HepG2 (cell line): ENCODE measurements around the gene TMC2.

Experiments
- RELA ChIP-seq: sonication (generic); formaldehyde crosslinking; IDR thresholded peaks from 2 replicates; pipeline ENCODE4 v1.4.0; 2020; ENCODE audit warnings: missing genetic modification reagents
- ZFP37 ChIP-seq: sonication (generic); formaldehyde crosslinking; IDR thresholded peaks from 2 replicates; pipeline ENCODE4 v1.4.0; 2020; ENCODE audit warnings: missing genetic modification reagents, borderline replicate concordance

DNA sequence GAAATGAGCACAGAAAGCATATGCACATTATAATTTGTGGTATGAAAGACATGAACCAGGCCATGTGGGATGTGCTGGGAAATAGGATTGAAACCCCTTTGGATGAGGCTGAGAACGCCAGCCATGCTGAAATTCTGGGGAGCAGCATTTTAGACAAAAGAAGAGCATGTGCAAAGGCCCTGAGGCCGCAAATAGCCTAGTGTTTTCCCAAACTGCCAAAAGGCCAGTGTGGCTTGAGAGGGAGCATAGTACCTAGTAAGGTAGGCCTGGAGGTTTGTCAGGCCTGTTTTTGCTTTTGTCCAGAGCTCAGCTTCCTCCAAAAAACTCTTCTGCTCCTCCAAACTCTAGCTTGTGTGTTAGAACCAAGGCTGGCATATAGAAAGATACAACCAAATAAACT lies 58.7 kb downstream of the TMC2 start:
- TF ChIP-seq RELA (CRISPR knock-in tag) (no peak), ZFP37 (CRISPR knock-in tag) (no peak)
